Small intestine (tissue), 7 donors: ENCODE measurements around the gene PSMD12. TPM values are rescaled to one million over a fixed set of nuclear protein-coding genes. Genes with fewer than 3 reads are reported as not detected.

Experiments
- DNase-seq, 2 donors: peaks; one replicate each; pipeline versions ENCODE4 v3.0.0 to v3.0.0-alpha.2; 2013
- FAIRE-seq: peaks from 2 replicates; lab custom pipeline; 2012; peaks lifted over from hg19 to GRCh38; lab: Jason Lieb, UNC
- H3K27ac ChIP-seq, 3 donors: one replicate each; pipeline ENCODE4 v1.5.1; 2013; ENCODE audit warnings: low read length in 2 of 3, mild to moderate bottlenecking in 2 of 3, control low read depth in 1 of 3, inconsistent platforms in 1 of 3, low read depth in 1 of 3, moderate library complexity in 1 of 3
- H3K27me3 ChIP-seq, 3 donors: one replicate each; pipeline ENCODE4 v1.6.1; 2013; ENCODE audit warnings: low read length in 3 of 3, inconsistent platforms in 1 of 3; ENCODE audit not compliant: control insufficient read depth in 3 of 3, insufficient read depth in 3 of 3
- H3K36me3 ChIP-seq, 3 donors: one replicate each; pipeline ENCODE4 v1.6.1; 2013; ENCODE audit warnings: low read length in 3 of 3, inconsistent platforms in 1 of 3, low read depth in 1 of 3, mild to moderate bottlenecking in 1 of 3, moderate library complexity in 1 of 3; ENCODE audit not compliant: control insufficient read depth in 3 of 3, insufficient read depth in 2 of 3
- H3K4me1 ChIP-seq, 3 donors: one replicate each; pipeline ENCODE4 v1.6.1; 2013; ENCODE audit warnings: low read length in 2 of 3, inconsistent platforms in 1 of 3, low read depth in 1 of 3, mild to moderate bottlenecking in 1 of 3, moderate library complexity in 1 of 3; ENCODE audit not compliant: control insufficient read depth in 3 of 3, insufficient read depth in 2 of 3
- H3K4me3 ChIP-seq, 3 donors: one replicate each; pipeline ENCODE4 v1.5.1; 2013; ENCODE audit warnings: low read length in 3 of 3, control low read depth in 1 of 3, inconsistent platforms in 1 of 3, low read depth in 1 of 3, mild to moderate bottlenecking in 1 of 3, moderate library complexity in 1 of 3
- H3K9me3 ChIP-seq, 2 donors: one replicate each; pipeline ENCODE4 v1.6.1; 2013; ENCODE audit warnings: low read depth in 1 of 2, low read length in 1 of 2; ENCODE audit not compliant: control insufficient read depth in 2 of 2, insufficient read depth in 1 of 2
- WGBS, 3 donors: extraction: QIAGEN DNeasy Blood & Tissue Kit; methylation state at CpG; one replicate each; pipeline ENCODE4 v1.1.7; 2013; 5-methylcytosine and 5-hydroxymethylcytosine counted together
- polyA plus RNA-seq, 4 donors: library from polyadenylated mRNA; stranded (reverse) in 3 of 4; unstranded in 1 of 4; fragments of 200-250 nt in 3 of 4; fragments of 120-200 nt in 1 of 4; gene quantifications; one replicate each; pipeline versions ENCODE4 v1.2.1 to v1.2.3, GENCODE V29; 2013
- donor health status: healthy with polysubstance abuse.
- donor health status: control.
- donor health status: control.
- donor health status: Bipolar disorder and iron deficiency.
- donor health status: healthy.

PSMD12 gene
- polyA plus RNA-seq, 4 donors: 12.5 to 31.7 (median 16.7) TPM

GRCh38 chr17:67385122-67385988 is 19.0 kb upstream of the PSMD12 start:
- H3K27ac ChIP-seq: no peak overlapping the region
- 92 to 95% (median 94%) methylated on average over 20 of the region's 20 CpGs for WGBS, 3 donors
- no peak for DNase-seq

GRCh38 chr17:67381929-67382257 is 15.5 kb upstream of the PSMD12 start:
- Histone ChIP-seq H3K27me3 (peaks cover 0 to 7% (median 0%) of the 10 kb centered on the region in 3 donors), H3K27ac (no peak overlapping the region), H3K36me3 (no peaks in the 10 kb centered on the region), H3K9me3 (no peaks in the 10 kb centered on the region), H3K4me1 (peaks cover 0 to 4% (median 2%) of the 10 kb centered on the region in 3 donors), H3K4me3 (no peak overlapping the region)
- WGBS, 3 donors: 72 to 94% (median 84%) methylated on average over 1 of the region's 1 CpG
- FAIRE-seq (no peak), DNase-seq (no peak)

More at GRCh38 chr17:67385122-67385988, 19.0 kb upstream of the PSMD12 start:
- no peaks in the 10 kb centered on the region for H3K36me3 ChIP-seq
- H3K9me3 ChIP-seq: no peaks in the 10 kb centered on the region
- FAIRE-seq: no peak
- no peak overlapping the region for H3K4me3 ChIP-seq
- H3K27me3 ChIP-seq: no peaks in the 10 kb centered on the region
- peaks cover 0 to 2% (median 0%) of the 10 kb centered on the region in 3 donors for H3K4me1 ChIP-seq

DNA sequence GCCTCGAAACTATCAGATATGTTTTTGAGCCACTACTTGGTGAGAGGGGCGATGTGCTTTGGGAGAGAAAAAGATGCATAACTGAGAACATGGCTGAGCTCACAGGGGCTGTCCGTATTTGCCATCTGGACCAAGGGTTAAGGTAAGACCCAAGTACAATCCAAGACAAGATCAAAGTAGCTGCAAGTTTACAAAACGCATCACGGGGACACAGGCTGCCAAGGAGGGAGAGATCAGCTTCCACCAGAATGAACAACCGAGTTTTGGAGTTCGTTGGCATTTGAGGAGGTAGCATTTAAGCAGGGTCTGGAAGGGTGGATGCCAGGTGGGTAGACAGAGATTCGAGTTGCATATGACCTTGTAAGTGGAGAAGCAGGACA is 12.9 kb upstream of the PSMD12 start:
- no peak for FAIRE-seq

DNA sequence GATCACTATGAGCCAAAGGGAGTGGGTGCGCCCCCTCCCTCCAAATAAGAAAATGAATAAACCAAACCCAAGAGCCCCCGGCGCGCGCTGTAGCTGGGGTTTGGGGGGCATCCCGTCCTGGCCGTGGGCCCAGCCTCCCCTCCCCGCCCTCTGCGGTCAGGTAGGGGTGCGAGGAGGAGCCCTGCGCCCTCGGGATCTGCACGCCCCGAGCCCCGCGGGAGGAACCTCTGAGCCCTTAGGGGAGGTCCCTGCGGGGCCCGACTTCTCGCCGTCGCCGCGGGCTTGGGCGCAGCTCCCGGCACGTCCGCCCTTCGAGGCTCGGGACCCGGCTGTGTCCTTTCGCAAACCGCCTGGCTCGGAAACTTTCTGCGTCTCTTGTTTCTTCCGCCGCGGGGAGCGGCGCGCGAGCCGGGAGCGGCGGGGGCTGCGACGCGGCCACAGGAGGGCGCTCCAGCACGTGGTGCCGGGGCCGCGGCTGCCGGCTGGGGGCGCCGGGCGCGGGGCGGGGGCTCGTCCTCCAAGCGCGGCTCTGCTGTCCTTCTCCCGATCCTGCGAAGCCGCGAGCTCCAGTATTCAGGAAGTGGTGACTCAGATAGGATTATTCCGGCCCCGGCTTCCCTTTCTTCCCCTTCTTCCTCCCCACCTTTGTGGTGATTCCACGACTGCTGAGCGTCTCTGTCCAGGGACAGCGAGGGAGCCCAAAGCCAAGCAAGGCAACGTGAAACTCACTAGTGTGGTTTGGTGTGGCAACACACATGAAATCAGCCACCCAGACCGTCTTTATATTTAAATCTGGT is 12.3 kb upstream of the PSMD12 start:
- 0 to 1% (median 1%) methylated on average over 52 to 72 of the region's 72 CpGs for WGBS, 3 donors
- no peaks in the 10 kb centered on the region for H3K36me3 ChIP-seq
- no peak for FAIRE-seq
- H3K4me1 ChIP-seq: peaks cover 0 to 11% (median 0%) of the 10 kb centered on the region in 3 donors
- H3K27ac ChIP-seq: peak overlapping the region; percentile 72 to 96 (median 76)
- H3K27me3 ChIP-seq: peaks cover 0 to 14% (median 0%) of the 10 kb centered on the region in 3 donors
- H3K4me3 ChIP-seq: peak overlapping the region; percentile 73 to 85 (median 79)
- H3K9me3 ChIP-seq: no peaks in the 10 kb centered on the region
- peak; percentile 65 to 82 for DNase-seq

More for the DNA sequence above, 12.9 kb upstream of the PSMD12 start:
- no peak for DNase-seq
- 42 to 61% (median 44%) methylated on average over 8 of the region's 8 CpGs for WGBS, 3 donors
- Histone ChIP-seq H3K27me3 (peaks cover 0 to 14% (median 0%) of the 10 kb centered on the region in 3 donors), H3K27ac (peak overlapping the region in 2 of 3 donors; percentile 72 to 96), H3K36me3 (no peaks in the 10 kb centered on the region), H3K9me3 (no peaks in the 10 kb centered on the region), H3K4me3 (peak overlapping the region in 2 of 3 donors; percentile 73 to 79), H3K4me1 (peaks cover 0 to 11% (median 0%) of the 10 kb centered on the region in 3 donors)

- 0 to 1% (median 0%) methylated on average over 83 to 100 of the region's 100 CpGs for WGBS, 3 donors
- Histone ChIP-seq H3K27ac (peak overlapping the region; percentile 53 to 96 (median 76)), H3K27me3 (peaks cover 0 to 14% (median 0%) of the 10 kb centered on the region in 3 donors), H3K9me3 (no peaks in the 10 kb centered on the region), H3K4me1 (peaks cover 0 to 11% (median 0%) of the 10 kb centered on the region in 3 donors), H3K36me3 (no peaks in the 10 kb centered on the region), H3K4me3 (peak overlapping the region; percentile 73 to 85 (median 79))
- DNase-seq (peak; percentile 29 to 59), FAIRE-seq (no peak)
These were observed 11.4 kb upstream of the PSMD12 start for GRCh38 chr17:67377488-67378453.

GRCh38 chr17:67376737-67377487 is 10.5 kb upstream of the PSMD12 start, which contains the start of gene PITPNC1:
TSS of gene PITPNC1 (plus strand) at chr17:67377281.
- DNase-seq (peak; percentile 65 to 83), FAIRE-seq (no peak)
- peak within 1 kb of the TSS; percentile 73 to 85 (median 79) for H3K4me3 ChIP-seq
- peaks cover 0 to 11% (median 0%) of the 10 kb centered on the region in 3 donors for H3K4me1 ChIP-seq
- 1% methylated on average over 46 to 56 of the region's 56 CpGs for WGBS, 3 donors
- peak within 1 kb of the TSS; percentile 53 to 96 (median 76) for H3K27ac ChIP-seq
- H3K9me3 ChIP-seq: no peaks in the 10 kb centered on the region
- H3K36me3 ChIP-seq: no peaks in the 10 kb centered on the region
- peaks cover 0 to 14% (median 0%) of the 10 kb centered on the region in 3 donors for H3K27me3 ChIP-seq

- H3K36me3 ChIP-seq: no peaks in the 10 kb centered on the region
- peak overlapping the region in 2 of 3 donors; percentile 73 to 79 for H3K4me3 ChIP-seq
- DNase-seq (no peak), FAIRE-seq (no peak)
- peak overlapping the region in 2 of 3 donors; percentile 69 to 96 for H3K27ac ChIP-seq
- WGBS, 3 donors: 39 to 45% (median 39%) methylated on average over 6 of the region's 6 CpGs
- H3K27me3 ChIP-seq: peaks cover 0 to 14% (median 0%) of the 10 kb centered on the region in 3 donors
- no peaks in the 10 kb centered on the region for H3K9me3 ChIP-seq
- H3K4me1 ChIP-seq: peaks cover 0 to 11% (median 0%) of the 10 kb centered on the region in 3 donors
These were observed 10.0 kb upstream of the PSMD12 start for GRCh38 chr17:67376415-67376736.
